Right kidney (tissue), 1 donor: ENCODE measurements around the gene NKX2-3.

ENCODE experiments used
- DNase-seq: peaks from one replicate; pipeline ENCODE4 v3.0.0-alpha.2; 2016

The NKX2-3 gene

DNA sequence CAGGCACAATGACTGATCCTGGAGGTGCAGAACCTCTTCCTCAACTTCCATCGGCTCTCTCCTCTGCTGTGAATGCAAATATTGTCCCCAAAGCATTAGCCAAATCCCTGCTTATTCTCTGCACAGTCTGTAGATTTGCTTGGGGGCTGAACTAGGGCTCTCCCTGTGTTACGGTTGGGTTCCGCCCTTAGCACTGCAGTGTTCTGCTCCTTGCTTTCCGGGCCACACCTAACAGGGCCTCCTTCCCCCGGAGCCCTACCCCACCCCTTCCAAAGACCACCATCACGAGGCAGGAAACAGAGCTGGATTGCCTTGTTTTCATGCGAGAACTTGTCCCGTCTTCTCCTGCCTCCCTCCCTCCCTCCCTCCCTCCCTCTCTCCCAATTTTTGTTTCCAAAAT, 50.9 kb downstream of the NKX2-3 start:
- DNase-seq = no peak
